ENCODE results near the gene GLTP. TPM values are rescaled to one million over a fixed set of nuclear protein-coding genes. Genes with fewer than 3 reads are reported as not detected.

The GLTP gene
- total RNA-seq, 2 donors from 2014 or later = 95.0 to 128 TPM

DNA sequence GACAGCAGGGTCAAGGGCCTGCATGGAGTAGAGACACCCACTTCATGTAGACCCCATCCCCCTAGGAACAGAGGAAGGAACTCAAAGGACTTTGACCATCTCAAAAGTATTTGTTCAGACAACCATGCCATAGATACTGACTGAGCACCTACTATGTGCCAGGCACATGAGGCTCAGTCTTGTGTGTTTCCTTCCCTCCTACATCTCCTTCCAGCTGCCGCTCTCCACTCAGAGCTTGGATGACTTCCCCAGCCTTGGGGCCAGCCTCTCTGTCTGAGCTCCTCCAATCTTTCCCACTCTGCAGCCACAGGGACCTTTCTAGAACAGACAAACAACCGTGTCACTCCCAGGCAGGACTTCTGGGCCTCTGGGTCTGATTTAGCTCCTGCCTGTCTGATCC is 49.6 kb downstream of the GLTP start:
- no peak for ATAC-seq

DNA sequence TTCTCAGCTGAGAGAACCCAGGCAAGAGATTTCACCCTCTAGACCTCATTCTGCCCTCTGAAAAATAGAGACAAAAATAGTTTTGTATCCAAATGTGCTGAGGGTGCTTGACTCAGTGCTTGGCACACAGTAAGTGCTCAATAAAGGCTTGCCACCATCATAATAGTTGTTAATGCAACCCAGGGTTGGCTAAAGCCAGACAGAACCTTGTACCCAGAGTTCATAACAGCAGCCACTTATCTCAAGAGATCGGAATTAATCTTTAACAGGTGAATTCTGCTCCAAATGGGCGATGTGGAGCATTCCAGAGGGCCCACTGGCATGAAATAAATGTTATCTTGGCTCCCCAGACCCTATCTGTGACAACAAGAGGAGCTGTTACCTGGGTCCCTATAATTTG is 50.1 kb downstream of the GLTP start:
- intact Hi-C loops (cut with DNase I, micrococcal nuclease) = no loop called here
- no peak for ATAC-seq
- DNase-seq = no peak

More for the DNA sequence above, 49.6 kb downstream of the GLTP start:
- no peak for DNase-seq
- intact Hi-C loops (cut with DNase I, micrococcal nuclease) = no loop called here

DNA sequence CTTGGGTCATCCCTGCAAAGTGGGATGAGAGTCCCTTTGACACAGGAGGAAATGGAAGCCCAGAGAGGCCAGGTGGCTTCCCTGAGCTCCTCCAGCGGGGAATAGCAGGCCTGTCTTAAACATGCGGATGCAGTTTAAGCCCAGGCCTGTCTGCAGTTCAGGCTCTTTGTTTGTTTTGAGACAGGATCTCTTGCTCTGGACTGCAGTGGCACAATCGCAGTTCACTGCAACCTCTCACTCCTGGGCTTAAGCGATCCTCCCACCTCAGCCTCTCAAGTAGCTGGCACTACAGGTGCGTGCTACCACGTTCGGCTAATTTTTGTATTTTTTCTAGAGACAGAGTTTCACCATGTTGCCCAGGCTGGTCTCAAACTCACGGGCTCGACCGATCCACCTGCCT is 50.7 kb downstream of the GLTP start:
- intact Hi-C loops (cut with DNase I, micrococcal nuclease) = no loop called here
- ATAC-seq (no peak), DNase-seq (no peak)

DNA sequence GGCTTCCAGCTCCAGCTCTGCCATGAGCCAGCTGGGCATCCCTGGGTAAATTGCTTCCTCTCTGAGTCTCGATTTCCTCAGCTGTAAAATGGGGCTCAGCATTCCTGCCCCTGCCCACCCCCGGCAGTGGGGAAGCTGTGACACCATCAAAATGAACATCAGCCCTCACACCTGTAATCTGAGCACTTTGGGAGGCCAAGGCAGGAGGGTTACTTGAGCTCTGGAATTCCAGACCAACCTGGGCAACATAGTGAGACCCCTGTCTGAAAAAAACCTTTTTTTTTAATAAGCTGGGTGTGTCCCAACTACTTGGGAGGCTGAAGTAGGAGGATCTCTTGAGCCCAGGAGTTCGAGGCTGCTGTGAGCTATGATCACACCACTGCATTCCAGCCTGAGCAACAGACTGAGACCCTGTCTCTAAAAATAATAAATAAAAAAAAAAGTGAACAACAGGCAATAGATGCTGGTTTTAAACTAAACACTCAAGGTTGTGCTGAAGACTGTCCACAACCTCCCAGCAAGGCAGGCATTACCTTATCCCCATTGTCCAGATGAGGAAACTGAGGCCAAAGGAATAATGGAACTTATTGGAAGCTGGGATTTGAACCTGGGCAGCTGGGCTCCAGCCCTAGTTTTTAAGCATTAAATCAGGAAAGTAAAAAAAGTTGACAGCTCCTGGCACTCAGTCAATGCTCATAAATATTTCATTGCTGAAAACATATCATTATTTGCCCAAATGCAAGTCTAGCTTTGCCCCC is 51.4 kb downstream of the GLTP start:
- ATAC-seq (no peak), DNase-seq (no peak)
- intact Hi-C loops (cut with DNase I, micrococcal nuclease) = no loop called here

DNA sequence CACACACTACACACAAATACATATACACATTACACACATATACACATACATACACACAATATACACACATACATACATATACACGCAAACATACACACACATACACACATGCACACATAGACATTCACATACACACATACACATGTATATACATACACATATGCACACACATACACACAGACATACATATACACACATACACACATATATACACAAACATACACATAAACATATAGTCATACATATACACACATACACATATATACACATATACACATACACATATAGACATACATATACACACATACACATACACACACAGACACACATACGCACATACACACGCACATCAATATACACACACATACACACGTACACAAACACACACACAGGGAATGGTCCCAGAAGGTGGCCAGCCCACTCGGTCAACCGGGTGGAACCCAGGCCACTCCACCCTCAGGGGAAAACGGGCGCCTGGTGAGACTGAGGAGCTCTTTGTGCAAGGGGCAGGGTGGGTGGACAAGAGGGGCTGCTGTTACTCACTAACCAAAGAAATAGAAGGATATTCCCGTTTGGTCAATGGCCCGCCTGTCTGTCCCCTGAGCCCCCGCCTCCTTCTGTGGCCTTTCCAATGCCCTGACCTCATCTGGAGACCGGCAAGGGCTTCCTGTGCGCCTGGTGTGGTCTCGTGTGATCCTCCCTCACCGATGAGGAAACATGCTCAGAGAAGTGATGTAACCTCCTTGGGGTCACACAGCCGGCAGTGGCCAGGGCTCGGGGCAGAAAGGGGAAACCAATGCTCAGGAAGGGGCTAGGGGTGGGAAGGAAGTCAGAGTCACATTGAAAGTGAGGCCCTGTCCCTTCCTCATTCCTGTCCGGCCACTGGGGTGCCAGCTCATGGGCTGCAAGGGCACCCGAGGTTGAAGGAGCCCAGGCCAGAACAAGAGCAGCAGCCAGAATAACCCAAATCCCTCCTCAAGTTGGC is 52.5 kb downstream of the GLTP start:
- ATAC-seq = peak; percentile 25
- DNase-seq = peak; percentile 22 to 59
- intact Hi-C loops (cut with DNase I, micrococcal nuclease) = no loop called here

DNA sequence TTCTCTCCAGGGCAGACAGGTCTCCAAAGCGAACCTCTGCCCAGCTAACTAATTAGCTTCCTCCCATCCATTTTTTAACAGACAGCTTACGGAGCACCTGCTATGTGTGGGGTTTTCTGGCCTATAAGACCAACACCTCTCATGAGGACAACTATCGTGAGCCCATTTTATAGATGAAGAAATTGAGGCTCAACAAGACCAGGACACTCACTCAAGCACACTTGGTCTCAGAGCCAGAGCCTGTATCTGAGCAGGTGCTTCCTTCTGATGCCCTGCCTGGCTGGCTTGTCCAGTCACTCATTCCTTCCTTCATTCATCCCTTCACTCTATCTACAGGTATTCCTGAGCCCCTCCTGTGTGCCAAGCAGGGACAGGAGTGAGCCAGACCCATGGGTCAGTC is 53.3 kb downstream of the GLTP start:
- DNase-seq (no peak), ATAC-seq (no peak)
- intact Hi-C loops (cut with DNase I, micrococcal nuclease) = no loop called here

DNA sequence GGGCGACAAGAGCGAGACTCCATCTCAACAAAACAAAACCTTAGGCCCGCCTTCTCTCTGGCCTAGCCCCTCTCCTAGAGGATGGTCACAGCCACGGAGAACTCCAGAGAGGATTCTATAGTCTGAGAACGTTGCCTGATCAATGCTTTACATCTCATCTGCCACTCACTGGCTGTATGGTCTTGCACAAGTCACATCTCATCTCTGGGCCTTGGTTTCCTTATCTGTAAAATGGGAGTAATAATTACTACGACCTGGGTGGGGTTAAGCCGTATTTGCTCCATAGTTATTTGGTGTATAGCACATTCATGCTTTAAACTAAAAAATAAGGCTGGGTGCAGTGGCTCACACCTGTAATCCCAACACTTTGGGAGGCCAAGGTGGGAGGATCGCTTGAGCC is 55.6 kb downstream of the GLTP start:
- intact Hi-C loops (cut with DNase I, micrococcal nuclease) = no loop called here
- DNase-seq = no peak
- no peak for ATAC-seq

DNA sequence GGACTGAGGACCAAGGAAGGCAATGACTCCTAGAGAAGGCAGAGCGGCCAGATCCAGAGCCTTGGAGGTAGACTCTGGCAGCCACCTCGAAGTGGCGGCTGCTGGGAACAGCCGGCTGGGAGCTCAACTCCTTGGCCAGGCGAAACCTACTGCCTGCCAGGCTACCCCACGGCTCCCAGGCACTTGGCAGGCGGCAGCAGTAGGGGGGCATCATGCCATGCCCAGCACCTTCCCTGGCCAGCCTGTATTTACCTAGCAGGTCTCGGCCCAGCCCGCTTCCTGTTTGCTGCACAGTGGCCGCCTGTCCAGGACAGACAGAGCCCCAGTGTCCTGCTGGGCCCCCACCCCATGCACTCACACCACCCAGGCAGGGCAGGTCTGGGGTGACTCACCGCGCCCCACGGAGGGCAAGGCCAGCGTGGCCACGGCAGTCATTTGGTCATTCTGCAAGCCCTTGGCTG is 57.4 kb downstream of the GLTP start:
- ATAC-seq = peak; percentile 25
- no peak for DNase-seq
- intact Hi-C loops (cut with DNase I, micrococcal nuclease) = no loop called here

DNA sequence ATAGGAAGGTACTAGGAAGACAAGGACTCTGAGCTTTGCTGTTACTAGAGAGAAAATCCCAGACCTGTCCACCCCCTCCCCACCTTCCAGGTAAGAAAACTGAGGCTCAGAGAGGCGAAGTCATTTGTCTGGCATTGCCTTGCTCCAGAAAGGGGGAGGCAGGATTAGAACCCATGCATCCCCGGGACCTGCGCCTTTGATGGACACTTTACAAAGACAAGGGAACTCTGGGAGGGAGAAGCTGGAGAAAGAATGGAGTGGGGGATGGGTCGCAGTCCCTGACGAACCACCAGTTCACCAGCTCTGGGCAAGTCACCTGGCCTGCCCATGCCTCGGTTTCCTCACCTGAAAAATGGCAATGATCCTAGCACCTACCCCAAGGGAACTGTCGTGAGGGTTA is 57.9 kb downstream of the GLTP start:
- ATAC-seq (no peak), DNase-seq (no peak)
- intact Hi-C loops (cut with DNase I, micrococcal nuclease) = no loop called here

DNA sequence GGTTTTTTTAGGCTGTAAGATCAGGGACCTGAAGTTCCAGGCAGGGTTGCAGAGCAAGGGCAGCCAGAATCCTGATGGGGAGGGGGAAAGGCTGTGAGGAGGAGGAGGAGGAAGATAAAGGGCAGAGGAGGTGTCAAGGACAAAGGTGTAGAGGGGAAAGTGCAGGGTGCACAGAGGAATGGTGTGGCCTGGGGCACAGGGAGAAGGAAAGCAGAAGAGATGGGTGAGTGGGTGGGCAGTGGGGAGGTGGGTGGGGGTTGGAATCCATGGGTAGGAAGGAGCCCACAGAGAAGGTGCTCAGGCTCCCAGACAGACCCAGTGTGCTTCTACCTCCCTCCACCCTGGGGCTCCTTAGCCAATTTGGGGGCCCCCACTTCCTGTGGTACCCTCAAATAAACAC is 58.4 kb downstream of the GLTP start:
- DNase-seq (no peak), ATAC-seq (no peak)
- intact Hi-C loops (cut with DNase I, micrococcal nuclease) = no loop called here

DNA sequence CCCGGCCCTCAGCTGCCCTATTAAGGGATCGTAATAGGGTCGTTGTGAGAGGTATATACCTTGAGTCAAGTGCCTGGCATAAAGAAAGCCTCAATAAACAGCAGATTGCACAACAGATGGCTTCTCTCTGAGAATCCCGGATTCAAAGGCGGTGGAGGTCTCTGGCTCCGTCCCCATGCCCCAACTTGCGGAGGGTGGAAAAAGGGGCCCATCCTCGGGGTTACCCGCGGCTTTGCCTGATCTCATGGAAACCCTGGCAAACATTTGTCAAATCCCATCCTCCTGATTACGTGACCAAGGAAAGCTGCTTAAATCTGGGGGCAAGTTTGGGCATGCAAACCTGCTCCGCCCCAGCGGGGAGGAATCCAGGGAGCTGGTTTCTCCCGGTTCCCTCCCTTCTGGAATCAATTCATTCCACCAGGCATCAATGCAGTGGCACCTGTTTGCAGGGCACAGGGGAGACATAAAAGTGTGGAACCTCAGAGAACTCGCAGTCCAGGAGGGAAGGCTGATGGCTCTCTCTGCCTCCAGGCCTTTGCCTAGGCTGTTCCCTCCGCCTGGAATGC is 59.4 kb downstream of the GLTP start:
- intact Hi-C loops (cut with DNase I, micrococcal nuclease) = no loop called here
- DNase-seq = no peak
- no peak for ATAC-seq

DNA sequence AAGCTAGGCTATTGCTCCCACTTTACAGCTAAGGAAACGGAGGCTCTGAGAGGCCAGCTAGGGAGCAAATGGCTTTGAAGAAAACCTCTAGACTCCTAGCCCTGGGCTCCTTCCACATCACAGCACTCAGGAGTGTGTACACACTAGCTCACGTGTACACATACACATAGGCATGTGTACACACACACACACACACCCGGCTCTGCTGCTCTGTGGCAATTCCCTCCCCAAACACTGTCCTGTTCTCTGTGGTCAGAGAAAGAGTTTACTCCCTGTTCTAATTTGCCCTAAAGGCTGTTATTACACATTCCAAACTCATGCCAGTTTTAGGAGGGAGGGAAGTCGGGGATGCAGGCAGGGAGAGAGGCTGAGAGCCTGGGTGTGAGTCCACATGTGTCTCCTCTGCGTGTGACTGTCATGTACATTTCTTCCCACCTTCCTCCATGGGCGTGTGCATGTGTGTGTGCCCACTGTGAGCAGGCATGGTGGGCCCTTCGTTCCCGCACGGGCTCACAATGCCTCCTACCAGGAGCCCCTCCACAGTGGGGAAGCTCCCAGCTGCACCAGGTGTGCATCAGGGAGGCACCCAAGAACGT is 61.3 kb downstream of the GLTP start:
- DNase-seq (no peak), ATAC-seq (no peak)
- intact Hi-C loops (cut with DNase I, micrococcal nuclease) = no loop called here

DNA sequence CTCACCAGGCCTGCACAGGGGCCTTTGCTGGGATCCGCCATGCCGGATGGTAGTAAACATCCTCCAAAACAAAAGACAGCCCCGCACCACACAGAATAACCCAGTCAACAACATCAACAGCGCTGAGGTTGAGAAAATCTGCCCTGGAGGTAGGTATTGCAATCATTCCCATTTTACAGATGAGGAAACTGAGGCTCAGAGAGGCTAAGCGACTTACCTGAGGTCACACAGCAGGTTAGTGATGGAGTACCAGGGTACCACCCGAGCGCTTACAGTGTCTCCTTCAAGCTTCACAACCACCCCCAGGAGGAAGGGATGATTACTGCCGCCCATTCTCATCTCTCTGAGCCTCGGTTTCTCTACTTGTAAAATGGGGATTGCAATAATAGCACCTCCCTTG is 62.1 kb downstream of the GLTP start:
- intact Hi-C loops (cut with DNase I, micrococcal nuclease) = no loop called here
- no peak for ATAC-seq
- no peak for DNase-seq

DNA sequence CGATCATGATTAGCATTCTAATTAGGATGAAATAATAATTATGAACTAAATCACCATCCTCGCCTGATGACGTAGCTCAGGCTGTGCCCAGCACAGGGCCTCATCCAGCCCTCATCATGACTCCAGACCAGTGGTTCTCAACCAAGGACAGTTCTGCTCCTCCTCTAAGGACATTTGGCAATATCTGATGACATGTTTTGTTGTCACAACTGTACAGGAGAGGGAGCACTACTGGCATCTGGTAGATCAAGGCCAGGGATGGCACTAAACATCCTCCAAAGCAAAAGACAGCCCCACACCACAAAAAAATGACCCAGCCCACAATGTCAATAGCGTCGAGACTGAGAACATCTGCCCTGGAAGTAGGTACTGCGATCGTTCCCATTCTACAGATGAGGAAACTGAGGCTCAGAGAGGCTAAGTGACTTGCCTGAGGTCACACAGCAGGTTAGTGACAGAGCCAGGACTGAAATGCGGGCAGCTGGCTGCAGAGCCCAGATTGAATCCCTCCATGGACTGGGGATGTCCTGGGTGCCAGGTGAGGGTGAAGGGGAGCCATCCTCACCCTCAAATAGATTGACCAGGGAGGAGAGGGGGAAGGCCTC is 62.6 kb downstream of the GLTP start:
- ATAC-seq = no peak
- no peak for DNase-seq
- intact Hi-C loops (cut with DNase I, micrococcal nuclease) = no loop called here

DNA sequence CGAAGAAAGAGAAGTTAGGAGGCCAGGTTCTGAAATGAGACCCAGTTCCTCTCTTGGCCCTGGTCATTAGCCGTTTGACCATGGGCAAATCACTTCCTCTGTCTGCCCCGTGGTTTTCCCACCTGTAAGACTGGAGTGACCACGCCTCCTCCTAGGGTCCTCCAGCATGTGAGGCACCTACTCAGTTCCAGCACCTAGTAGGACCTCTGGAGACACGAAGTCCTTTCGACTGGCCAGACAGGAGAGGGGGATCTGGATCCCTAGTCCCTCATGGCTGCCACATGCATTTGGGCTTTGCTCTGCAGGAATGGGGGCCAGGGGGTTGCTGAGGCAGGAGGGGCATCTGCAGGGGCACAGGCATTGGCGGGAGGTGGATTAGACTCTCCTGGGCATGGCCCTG is 63.5 kb downstream of the GLTP start:
- no peak for DNase-seq
- ATAC-seq = no peak
- intact Hi-C loops (cut with DNase I, micrococcal nuclease) = no loop called here

DNA sequence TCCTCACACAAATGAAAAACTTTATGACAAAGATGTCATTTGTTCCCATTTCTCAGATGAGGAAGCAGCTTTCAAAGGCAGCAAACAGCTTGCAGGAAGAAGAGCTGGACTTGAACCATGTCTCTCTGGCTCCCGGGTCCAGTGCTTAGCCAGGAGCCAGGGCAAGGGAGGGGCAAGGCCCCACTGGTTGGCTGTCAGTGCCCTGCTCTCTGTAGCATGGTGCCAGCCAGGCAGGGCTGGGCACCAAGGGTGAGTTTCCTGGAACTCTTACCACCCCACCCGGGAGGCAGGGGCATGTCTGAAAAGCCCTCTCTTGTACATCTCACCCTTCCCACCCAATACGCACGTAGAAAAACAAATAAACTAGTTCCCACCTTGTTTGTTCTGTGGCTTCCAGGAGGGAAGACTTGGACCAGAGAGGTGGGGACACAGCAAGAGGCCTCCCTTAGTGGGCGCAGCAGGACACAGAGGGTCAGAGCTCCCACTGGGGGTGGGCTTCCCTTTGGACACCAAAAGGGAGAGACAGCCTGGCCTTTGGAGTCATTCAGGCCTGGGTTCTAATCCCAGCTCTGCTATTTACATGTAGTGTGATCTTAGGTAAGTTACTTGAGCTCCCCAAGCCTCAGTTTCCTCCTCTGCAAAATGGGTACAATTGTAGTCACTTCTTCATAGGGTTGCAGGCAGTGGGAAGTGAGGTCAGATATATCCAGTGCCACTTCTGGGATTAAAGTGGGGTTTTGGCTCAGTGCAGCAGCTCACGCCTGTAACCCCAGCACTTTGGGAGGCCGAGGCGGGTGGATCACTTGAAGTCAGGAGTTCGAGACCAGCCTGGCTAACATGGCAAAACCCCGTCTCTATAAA is 64.4 kb downstream of the GLTP start:
- intact Hi-C loops (cut with DNase I, micrococcal nuclease) = no loop called here
- ATAC-seq = no peak
- DNase-seq = no peak

DNA sequence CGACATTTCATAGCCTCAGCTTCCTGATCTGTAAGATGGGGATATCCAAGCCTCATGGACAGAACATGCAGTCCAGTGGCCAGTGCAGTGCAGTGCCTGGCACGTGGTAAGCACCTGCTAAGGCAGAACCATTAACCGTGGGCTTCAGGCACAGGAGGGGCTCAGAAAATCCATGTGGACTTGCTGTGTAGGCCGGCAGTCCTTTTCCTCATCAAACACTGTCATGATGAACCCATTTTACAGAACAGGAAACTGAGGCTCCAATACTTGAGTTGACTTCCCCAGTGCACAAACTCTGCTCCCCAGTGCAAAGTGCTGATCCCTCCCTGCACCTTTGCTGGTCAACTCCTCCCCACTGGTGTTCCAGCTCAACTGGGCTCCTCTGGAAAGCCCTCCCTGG is 65.1 kb downstream of the GLTP start:
- intact Hi-C loops (cut with DNase I, micrococcal nuclease) = no loop called here
- DNase-seq = no peak
- no peak for ATAC-seq

DNA sequence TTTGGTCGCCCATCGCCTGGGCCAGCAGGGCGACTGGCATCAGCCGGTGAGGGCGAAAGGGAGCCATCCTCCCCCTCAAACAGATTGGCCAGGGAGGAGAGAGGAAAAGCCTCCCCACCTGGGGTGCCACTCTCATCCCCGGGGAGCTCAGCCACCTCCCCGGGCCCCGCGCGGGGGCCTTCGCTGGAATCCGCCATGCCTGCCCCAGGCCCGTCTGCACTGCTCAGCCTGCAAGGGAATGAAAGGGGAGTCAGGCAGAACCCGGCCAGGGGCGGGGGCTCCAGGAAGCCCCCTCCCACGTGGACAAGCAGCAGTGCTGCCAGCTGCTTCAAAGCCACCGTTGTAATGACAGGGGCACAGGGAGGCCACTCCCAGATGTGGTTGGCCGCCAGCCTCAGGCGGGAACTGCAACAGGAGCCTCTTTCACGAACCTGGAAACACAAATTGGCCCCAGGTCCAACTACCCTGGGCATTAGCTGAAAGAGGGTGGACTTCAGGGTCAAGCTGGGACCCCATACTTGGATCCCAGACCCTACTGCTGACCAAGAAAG is 65.7 kb downstream of the GLTP start:
- no peak for ATAC-seq
- DNase-seq = no peak
- intact Hi-C loops (cut with DNase I, micrococcal nuclease) = no loop called here

Measured in left colon (tissue), 2 donors.